Medulla oblongata (tissue), 1 donor: ENCODE results near the gene ATP8B3.

ENCODE experiments used
- DNase-seq: peaks from one replicate; pipeline ENCODE4 v3.0.0-alpha.2; 2015; ENCODE audit errors: extremely low spot score

The ATP8B3 gene

GRCh38 chr19:1796395-1797142 is 15.5 kb downstream of the ATP8B3 start:
- DNase-seq: no peak

GRCh38 chr19:1794424-1795172 is 17.5 kb downstream of the ATP8B3 start:
- DNase-seq: no peak

GRCh38 chr19:1791879-1792278 is 20.2 kb downstream of the ATP8B3 start:
- no peak for DNase-seq

DNA sequence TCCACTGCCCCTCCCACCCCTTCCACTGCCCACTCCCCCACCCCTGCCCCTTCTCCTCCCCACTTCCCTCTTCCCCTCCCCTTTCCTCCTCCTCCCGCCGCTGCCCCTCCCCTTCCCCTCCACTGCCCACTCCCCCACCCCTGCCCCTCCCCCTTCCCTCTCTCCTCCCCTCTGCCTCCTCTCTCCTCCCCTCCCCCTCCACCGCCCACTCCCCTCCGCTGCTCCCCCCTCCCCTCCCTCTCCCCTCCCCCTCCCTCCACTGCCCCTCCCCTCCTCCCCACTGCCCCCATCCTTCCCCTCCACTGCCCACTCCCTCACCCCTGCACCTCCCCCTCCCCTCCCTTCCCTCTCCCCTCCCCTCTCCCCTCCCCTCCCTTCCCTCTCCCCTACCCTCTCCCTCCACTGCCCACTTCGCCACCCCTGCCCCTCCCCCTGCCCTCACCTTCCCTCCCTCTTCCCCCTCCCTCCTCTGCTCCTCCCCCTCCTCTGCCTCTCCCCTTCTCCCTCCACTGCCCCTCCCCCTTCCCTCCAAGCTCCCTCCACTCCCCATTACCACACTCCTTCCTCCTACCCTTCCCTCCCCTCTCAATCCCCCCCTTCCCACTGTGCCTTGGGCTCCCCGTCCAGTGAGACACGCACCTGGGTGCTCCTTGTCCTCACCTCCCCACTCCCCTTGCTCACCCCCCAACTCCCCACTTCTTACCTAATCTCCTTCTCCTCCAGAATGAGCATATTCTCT is 21.9 kb downstream of the ATP8B3 start:
- DNase-seq: no peak

- DNase-seq: no peak
These were observed 22.6 kb downstream of the ATP8B3 start for GRCh38 chr19:1789261-1790041.

GRCh38 chr19:1787116-1787515 is 25.0 kb downstream of the ATP8B3 start:
- no peak for DNase-seq

- no peak for DNase-seq
These were observed 25.4 kb downstream of the ATP8B3 start for GRCh38 chr19:1786668-1787067.

DNA sequence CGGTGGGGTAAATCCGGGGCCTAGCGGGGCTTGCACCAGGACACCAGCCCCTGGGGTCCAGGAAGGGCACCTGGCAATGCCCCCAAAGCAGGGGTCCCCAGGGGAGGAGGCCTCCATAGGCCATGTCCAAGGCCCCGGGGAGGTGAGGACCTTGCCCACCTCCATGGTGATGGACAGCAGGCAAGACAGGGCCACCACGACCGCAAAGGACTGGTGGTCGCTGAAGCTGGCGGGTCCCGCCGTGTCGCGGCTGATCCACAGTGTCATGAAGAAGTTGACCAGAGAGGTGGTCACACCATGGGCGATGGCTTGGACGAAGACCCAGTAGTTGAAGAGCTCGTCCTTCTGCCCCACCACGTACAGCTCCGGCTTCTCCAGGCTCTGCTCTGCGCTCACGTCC is 26.8 kb downstream of the ATP8B3 start:
- no peak for DNase-seq

DNA sequence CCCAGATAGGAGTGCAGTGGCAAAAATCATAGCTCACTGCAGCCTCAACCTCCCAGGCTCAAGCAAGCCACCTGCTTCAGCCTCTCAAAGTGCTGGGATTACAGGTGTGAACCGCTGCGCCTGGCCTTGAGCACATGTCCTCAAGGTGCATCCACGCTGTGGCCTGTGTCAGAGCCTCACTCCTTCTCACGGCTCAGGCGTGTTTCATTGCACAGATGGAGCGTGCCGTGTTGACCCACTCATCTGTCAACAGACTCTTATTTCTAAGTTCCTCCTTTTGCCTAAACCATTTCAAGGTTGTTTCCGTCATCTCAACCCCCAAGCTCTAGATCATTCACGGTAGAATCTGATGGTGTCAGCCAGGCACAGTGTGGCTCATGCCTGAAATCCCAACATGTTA is 28.2 kb downstream of the ATP8B3 start:
- DNase-seq: no peak

GRCh38 chr19:1783354-1783753 is 28.7 kb downstream of the ATP8B3 start:
- DNase-seq: no peak

DNA sequence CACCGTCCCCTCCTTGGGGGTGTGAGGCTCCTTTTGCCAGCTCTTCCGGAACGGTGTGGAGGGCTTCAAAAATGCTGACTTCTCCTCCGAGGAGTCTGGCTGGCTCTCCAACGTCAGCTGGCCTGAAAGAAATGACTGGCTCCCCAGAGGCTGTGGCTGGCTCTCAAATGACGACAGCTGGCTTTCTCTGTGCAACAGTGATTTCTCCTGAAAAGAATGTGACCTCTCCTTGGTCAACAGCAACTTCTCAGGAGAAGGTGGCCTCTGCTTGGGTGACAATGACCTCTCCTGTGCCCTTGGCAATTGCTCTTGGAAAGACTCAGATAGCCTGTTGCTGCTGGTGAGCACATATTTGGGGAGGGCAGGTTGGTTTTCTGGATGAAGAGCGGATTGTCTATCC is 29.6 kb downstream of the ATP8B3 start:
- no peak for DNase-seq

DNA sequence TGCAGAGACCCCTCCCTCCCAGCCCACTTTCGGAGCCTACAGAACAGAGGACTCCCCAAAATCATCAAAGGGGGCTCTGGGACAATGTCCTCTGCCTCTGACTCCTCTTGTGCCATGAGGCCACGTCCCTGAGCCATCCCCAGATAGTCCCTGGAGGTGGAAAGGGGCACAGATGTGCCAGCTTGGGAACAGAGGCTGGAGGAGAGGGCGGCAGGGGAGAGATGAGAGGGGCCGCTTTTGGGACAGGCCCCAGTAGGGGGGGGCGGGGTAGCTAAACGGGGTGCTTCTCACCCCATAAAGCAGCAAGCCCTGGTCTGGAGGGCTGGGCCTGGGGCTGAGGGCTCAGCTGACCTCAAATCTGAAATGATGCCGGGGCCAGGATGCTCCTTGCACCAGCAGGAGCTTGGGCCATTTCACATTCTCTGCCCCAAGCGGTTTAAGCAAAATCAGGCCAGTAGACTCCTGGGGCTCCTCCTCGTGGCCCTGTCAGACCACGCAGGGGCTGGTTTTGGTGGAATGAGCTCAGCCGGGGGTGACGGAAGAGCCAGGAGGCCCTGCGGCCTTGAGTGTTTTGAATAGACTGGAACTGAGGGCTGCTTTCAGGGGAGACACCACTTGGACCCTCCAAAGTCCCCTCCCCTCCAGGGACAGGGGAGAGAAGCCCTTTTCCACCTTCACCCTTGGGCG is 31.7 kb downstream of the ATP8B3 start:
- DNase-seq: no peak

- no peak for DNase-seq
These were observed 32.5 kb downstream of the ATP8B3 start for GRCh38 chr19:1779574-1779973.

DNA sequence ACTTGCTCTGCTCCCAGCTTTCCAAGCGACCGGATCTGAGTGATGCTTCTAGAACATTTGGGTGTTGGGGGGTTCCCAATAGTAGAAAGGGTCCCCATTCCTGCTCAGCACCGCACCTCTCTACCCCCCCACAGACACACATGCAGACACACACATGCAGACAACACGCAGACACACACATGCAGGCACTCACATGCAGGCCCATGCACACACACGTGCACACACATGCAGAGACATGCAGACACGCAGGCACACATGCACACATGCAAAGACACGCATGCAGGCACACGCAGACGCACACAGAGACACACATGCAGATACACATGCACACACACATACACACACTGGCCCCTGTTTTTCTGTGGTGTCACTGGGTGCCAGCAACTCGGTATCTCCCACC is 34.9 kb downstream of the ATP8B3 start:
- DNase-seq: no peak

DNA sequence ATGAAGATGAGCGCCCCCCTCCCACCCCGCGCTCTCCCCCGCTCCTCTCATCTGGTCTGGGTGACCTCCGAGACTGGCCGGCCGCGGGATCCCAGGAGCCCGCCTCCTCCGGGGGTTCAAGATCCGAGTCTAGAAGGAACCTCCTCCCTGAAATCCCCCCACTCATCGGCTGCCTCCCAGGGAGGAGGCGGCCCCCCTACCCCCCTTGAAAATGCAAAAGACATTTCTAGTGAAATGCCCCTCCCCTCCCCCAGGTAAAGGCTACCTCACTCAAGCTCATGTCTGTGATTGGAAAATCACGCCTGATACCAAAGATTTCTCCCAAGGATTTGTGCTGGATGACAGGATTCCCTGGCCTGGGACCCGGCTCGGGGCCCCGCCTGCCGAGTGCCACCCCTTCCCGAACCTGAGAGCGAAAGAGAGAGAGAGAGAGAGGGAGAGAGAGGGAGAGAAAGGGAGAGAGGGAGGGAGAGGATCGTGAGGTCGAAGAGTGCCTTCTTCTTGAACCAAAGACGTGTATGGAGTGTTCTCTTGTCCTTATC is 35.4 kb downstream of the ATP8B3 start:
- DNase-seq: no peak

GRCh38 chr19:1775951-1776605 is 36.0 kb downstream of the ATP8B3 start:
- DNase-seq: no peak

- no peak for DNase-seq
These were observed 36.9 kb downstream of the ATP8B3 start for GRCh38 chr19:1774989-1775772.

GRCh38 chr19:1773184-1773583 is 38.9 kb downstream of the ATP8B3 start:
- no peak for DNase-seq

DNA sequence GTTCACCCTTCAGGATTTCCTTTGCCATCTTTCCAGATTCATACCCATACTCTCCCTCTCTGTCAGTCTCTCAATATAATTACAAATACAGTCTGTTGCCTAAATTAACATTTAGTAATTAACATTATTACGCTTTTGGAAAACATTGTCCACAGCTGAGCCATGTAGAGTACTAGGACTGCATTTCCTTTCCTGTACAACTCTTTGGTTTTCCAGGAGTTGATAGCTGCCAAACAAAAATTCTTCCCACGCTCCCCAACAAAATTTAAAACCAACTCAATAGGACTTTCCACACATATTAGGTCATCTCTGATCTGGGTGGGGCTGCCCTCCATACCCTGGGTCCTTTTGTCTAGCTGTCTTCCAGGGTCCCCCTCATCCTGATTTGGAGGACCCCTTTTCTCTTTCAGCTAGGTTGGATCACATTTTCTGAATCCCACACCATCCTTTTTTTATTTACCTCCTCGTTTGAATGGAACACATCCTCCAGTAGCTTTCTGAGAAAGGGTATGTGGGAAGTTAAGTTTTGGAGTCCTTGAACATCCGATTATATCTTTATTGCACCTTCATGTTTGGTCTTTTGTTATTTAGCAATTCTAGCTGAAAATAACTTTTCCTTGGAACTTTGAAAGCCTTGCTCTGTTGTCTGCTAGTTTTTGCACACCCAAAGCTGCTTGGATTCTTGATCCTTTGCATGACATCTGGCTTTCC is 41.1 kb downstream of the ATP8B3 start:
- no peak for DNase-seq
